NCI-H146 treated with DMSO at 0.1 percent for 48 hours (cell line): ENCODE data around the gene FOXP4.

ENCODE experiments used
- DNase-seq: peaks from one replicate; lab custom pipeline; 2025; ENCODE audit not compliant: unreplicated experiment; lab: John Stamatoyannopoulos, UW

The FOXP4 gene

GRCh38 chr6:41561931-41562911 is 16.0 kb downstream of the FOXP4 start:
- DNase-seq = no peak

GRCh38 chr6:41563060-41563776 is 17.0 kb downstream of the FOXP4 start:
- DNase-seq = no peak

- no peak for DNase-seq
Measured at GRCh38 chr6:41564448-41565142, 18.4 kb downstream of the FOXP4 start.

GRCh38 chr6:41565701-41566100 is 19.5 kb downstream of the FOXP4 start:
- no peak for DNase-seq

- DNase-seq = no peak
Measured at GRCh38 chr6:41566961-41567360, 20.8 kb downstream of the FOXP4 start.

GRCh38 chr6:41567684-41568083 is 21.5 kb downstream of the FOXP4 start:
- no peak for DNase-seq

GRCh38 chr6:41568202-41568584 is 22.0 kb downstream of the FOXP4 start:
- DNase-seq = no peak

GRCh38 chr6:41568585-41569384 is 22.6 kb downstream of the FOXP4 start:
- peak; percentile 27 for DNase-seq

GRCh38 chr6:41570259-41570615 is 24.1 kb downstream of the FOXP4 start:
- DNase-seq = no peak

GRCh38 chr6:41571021-41571780 is 25.0 kb downstream of the FOXP4 start:
- no peak for DNase-seq

- no peak for DNase-seq
Measured at GRCh38 chr6:41572613-41573012, 26.4 kb downstream of the FOXP4 start.

GRCh38 chr6:41573276-41573675 is 27.1 kb downstream of the FOXP4 start:
- DNase-seq = no peak

GRCh38 chr6:41573985-41574384 is 27.8 kb downstream of the FOXP4 start:
- DNase-seq = no peak

GRCh38 chr6:41575598-41575997 is 29.4 kb downstream of the FOXP4 start:
- no peak for DNase-seq

- DNase-seq = no peak
Measured at GRCh38 chr6:41576667-41577066, 30.5 kb downstream of the FOXP4 start.

GRCh38 chr6:41577356-41578216 is 31.4 kb downstream of the FOXP4 start:
- peak; percentile 91 for DNase-seq

- DNase-seq = peak; percentile 91
Measured at GRCh38 chr6:41578217-41579087, 32.3 kb downstream of the FOXP4 start.

GRCh38 chr6:41579088-41579610 is 33.0 kb downstream of the FOXP4 start:
- peak; percentile 9 for DNase-seq
